ENCODE data around the gene NRXN2. TPM values are rescaled to one million over a fixed set of nuclear protein-coding genes. Genes with fewer than 3 reads are reported as not detected.
A peak's percentile ranks its signal among the peaks of the same experiment; 100 is the strongest.

Gene NRXN2
- total RNA-seq, 1 donor from 2014 or later = 2.2 TPM

DNA sequence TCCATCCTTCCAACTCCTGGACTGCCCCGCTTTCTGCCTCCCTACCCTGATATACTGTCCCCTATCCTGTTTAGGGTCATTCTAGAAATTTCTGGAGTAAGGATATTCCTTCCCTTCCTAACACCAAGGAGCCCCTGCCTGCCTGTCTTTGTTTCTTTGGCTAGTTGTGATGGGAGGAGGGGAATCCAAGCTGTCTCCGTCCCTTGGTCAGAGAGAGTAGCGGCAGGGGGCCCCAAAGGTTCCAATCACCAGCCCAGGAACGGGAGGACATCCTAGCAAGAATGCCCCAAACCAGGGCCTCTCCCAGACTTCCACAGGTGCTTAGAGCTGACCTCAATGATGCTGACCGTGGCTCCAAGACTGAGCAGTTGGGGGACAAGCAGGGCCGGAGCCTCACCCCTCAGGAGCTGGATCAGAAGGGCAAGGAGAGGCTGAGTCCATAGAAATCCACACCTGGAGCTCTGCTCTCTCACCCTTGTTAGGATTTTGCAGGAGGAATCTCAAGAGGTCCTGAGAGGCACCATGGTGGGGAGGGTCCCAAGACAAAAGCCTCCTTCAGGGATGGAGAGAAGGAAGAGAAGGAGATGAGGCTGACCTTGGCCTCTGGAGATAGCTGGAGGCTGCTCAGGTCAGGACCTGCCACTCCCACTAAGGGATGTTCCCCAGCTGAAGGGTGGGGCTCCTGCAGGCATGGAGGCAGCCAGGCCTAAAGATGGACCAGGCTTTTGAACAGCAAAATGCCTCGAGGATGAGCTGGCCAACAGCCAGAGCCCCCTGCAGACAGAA is 118.3 kb downstream of the NRXN2 start:
- TF ChIP-seq EZH2phosphoT487 (IDR thresholded peaks at IDR 0.05) (no peak), CTCF (IDR thresholded peaks at IDR 0.05) (no peak), EZH2 (IDR thresholded peaks at IDR 0.05) (no peak)
- Histone ChIP-seq H3K4me2 (no peak overlapping the region), H2AFZ (replicated peaks) (no peak overlapping the region), H3K4me1 (peaks cover 15% of the 10 kb centered on the region), H3K4me3 (no peak overlapping the region), H3K27ac (no peak overlapping the region), H4K20me1 (ENCODE audit: low read depth) (no peaks in the 10 kb centered on the region), H3K79me2 (ENCODE audit: low read depth) (no peaks in the 10 kb centered on the region), H3K36me3 (no peaks in the 10 kb centered on the region), H3F3A (ENCODE audit: low read depth) (no peaks in the 10 kb centered on the region), H3K27me3 (no peaks in the 10 kb centered on the region), H3K9me3 (ENCODE audit: low read depth) (no peaks in the 10 kb centered on the region), H3K9ac (no peak overlapping the region)
- DNase-seq (ENCODE audit: low spot score) = no peak
- Mint-ChIP-seq H3K27me3 (ENCODE audit: insufficient read depth, low read depth) (peaks cover 9% of the 10 kb centered on the region), H3K9me3 (no peaks in the 10 kb centered on the region), H3K4me3 (no peak overlapping the region), H3K27ac (peak overlapping the region; percentile 78), H3K36me3 (no peaks in the 10 kb centered on the region), H3K4me1 (peaks cover 37% of the 10 kb centered on the region)

- DNase-seq (ENCODE audit: low spot score) = no peak
- H3K36me3 ChIP-seq = no peaks in the 10 kb centered on the region
- Mint-ChIP-seq H3K4me3 (no peak overlapping the region), H3K4me1 (peaks cover 30% of the 10 kb centered on the region), H3K9me3 (no peaks in the 10 kb centered on the region), H3K27me3 (ENCODE audit: insufficient read depth, low read depth) (peaks cover 8% of the 10 kb centered on the region), H3K27ac (no peak overlapping the region), H3K36me3 (no peaks in the 10 kb centered on the region)
- no peak overlapping the region for H2AFZ ChIP-seq (replicated peaks)
- no peaks in the 10 kb centered on the region for H3K27me3 ChIP-seq
- no peak overlapping the region for H3K4me2 ChIP-seq
- no peak overlapping the region for H3K27ac ChIP-seq
- no peak for TF ChIP-seq EZH2 (IDR thresholded peaks at IDR 0.05)
- TF ChIP-seq CTCF (IDR thresholded peaks at IDR 0.05) = no peak
- TF ChIP-seq EZH2phosphoT487 (IDR thresholded peaks at IDR 0.05) = no peak
- no peak overlapping the region for H3K4me3 ChIP-seq
- no peaks in the 10 kb centered on the region for H3K9me3 ChIP-seq (ENCODE audit: low read depth)
- H3K79me2 ChIP-seq (ENCODE audit: low read depth) = no peaks in the 10 kb centered on the region
- H3K4me1 ChIP-seq = peaks cover 12% of the 10 kb centered on the region
- no peak overlapping the region for H3K9ac ChIP-seq
- no peaks in the 10 kb centered on the region for H4K20me1 ChIP-seq (ENCODE audit: low read depth)
- no peaks in the 10 kb centered on the region for H3F3A ChIP-seq (ENCODE audit: low read depth)
Measured at GRCh38 chr11:64603411-64604110, 119.4 kb downstream of the NRXN2 start.

- Histone ChIP-seq H3K9ac (no peak overlapping the region), H3K27ac (no peak overlapping the region), H3F3A (ENCODE audit: low read depth) (no peaks in the 10 kb centered on the region), H3K79me2 (ENCODE audit: low read depth) (no peaks in the 10 kb centered on the region), H3K27me3 (no peaks in the 10 kb centered on the region), H2AFZ (replicated peaks) (no peak overlapping the region), H3K9me3 (ENCODE audit: low read depth) (no peaks in the 10 kb centered on the region), H3K4me2 (no peak overlapping the region), H3K4me1 (peaks cover 3% of the 10 kb centered on the region), H3K4me3 (no peak overlapping the region), H4K20me1 (ENCODE audit: low read depth) (no peaks in the 10 kb centered on the region), H3K36me3 (no peaks in the 10 kb centered on the region)
- DNase-seq (ENCODE audit: low spot score) = no peak
- H3K27ac Mint-ChIP-seq = no peak overlapping the region
- peaks cover 8% of the 10 kb centered on the region for H3K27me3 Mint-ChIP-seq (ENCODE audit: insufficient read depth, low read depth)
- no peaks in the 10 kb centered on the region for H3K36me3 Mint-ChIP-seq
- peaks cover 23% of the 10 kb centered on the region for H3K4me1 Mint-ChIP-seq
- no peak overlapping the region for H3K4me3 Mint-ChIP-seq
- TF ChIP-seq EZH2 (IDR thresholded peaks at IDR 0.05) (no peak), EZH2phosphoT487 (IDR thresholded peaks at IDR 0.05) (no peak), CTCF (IDR thresholded peaks at IDR 0.05) (no peak)
- no peaks in the 10 kb centered on the region for H3K9me3 Mint-ChIP-seq
Measured at GRCh38 chr11:64602466-64603070, 120.4 kb downstream of the NRXN2 start.
